Measurements from ENCODE around the gene TNRC6C. TPM values are rescaled to one million over a fixed set of nuclear protein-coding genes. Genes with fewer than 3 reads are reported as not detected.
"Not testable (repeated sequence)": the region's sequence is repeated elsewhere in the genome, so short reads cannot be mapped to it uniquely, and the experiment has no call there.

Gene TNRC6C
- total RNA-seq, 1 donor, result 6.2 TPM

GRCh38 chr17:77933777-77934398 lies 24.6 kb upstream of the TNRC6C start:
- Histone ChIP-seq H3K4me3 (ENCODE audit: insufficient read depth, low read length) (no peak overlapping the region), H3K9me3 (ENCODE audit: low read depth, low read length) (no peaks in the 10 kb centered on the region), H2AFZ (ENCODE audit: low read length) (no peak overlapping the region), H3K36me3 (ENCODE audit: insufficient read depth, low read length) (no peaks in the 10 kb centered on the region), H3K27me3 (ENCODE audit: insufficient read depth, low read length) (peaks cover 30% of the 10 kb centered on the region), H3K79me2 (ENCODE audit: insufficient read depth, low read length) (no peaks in the 10 kb centered on the region), H3K4me1 (ENCODE audit: insufficient read depth, low read length) (no peaks in the 10 kb centered on the region), H3K4me2 (ENCODE audit: insufficient read depth, low read length) (no peak overlapping the region), H3K27ac (ENCODE audit: low read depth, low read length) (no peak overlapping the region), H4K20me1 (ENCODE audit: insufficient read depth, low read length) (no peaks in the 10 kb centered on the region)
- TF ChIP-seq CTCF (IDR thresholded peaks at IDR 0.05; ENCODE audit: extremely low read depth, low read depth, low read length), result no peak
- DNase-seq (ENCODE audit: insufficient read length, low spot score, missing footprints), result no peak

DNA sequence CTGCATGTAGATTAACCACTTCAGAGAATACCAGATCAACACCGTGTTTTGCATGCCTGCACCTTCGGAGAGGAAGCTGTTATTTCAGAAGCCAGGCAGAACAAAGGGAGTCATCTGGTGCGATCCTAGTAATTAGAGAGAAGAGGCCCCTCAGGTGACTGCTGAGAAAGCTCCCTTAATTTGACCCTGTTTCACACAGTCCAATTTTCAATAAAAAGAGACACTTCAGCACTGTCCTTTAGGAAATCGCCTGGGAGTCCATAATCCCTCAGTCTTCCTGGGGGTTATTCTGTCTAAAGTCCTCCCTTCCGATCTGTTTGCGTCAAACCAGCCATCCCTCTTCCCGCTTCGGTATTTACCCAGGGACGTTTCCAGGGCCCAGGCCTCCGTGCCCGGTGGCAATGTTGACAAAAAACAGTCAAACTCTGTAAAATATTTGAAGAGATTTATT lies 23.4 kb upstream of the TNRC6C start:
- no peak overlapping the region for H3K27ac ChIP-seq (ENCODE audit: low read depth, low read length)
- no peaks in the 10 kb centered on the region for H3K4me1 ChIP-seq (ENCODE audit: insufficient read depth, low read length)
- TF ChIP-seq CTCF (IDR thresholded peaks at IDR 0.05; ENCODE audit: extremely low read depth, low read depth, low read length), result no peak
- no peak overlapping the region for H2AFZ ChIP-seq (ENCODE audit: low read length)
- no peak overlapping the region for H3K4me2 ChIP-seq (ENCODE audit: insufficient read depth, low read length)
- H3K4me3 ChIP-seq (ENCODE audit: insufficient read depth, low read length), result no peak overlapping the region
- no peaks in the 10 kb centered on the region for H4K20me1 ChIP-seq (ENCODE audit: insufficient read depth, low read length)
- H3K9me3 ChIP-seq (ENCODE audit: low read depth, low read length), result no peaks in the 10 kb centered on the region
- no peaks in the 10 kb centered on the region for H3K36me3 ChIP-seq (ENCODE audit: insufficient read depth, low read length)
- peaks cover 28% of the 10 kb centered on the region for H3K27me3 ChIP-seq (ENCODE audit: insufficient read depth, low read length)
- no peaks in the 10 kb centered on the region for H3K79me2 ChIP-seq (ENCODE audit: insufficient read depth, low read length)
- no peak for DNase-seq (ENCODE audit: insufficient read length, low spot score, missing footprints)

- not testable (repeated sequence) for DNase-seq (ENCODE audit: insufficient read length, low spot score, missing footprints); H3K79me2 ChIP-seq (ENCODE audit: insufficient read depth, low read length); H3K36me3 ChIP-seq (ENCODE audit: insufficient read depth, low read length); H4K20me1 ChIP-seq (ENCODE audit: insufficient read depth, low read length); H3K4me2 ChIP-seq (ENCODE audit: insufficient read depth, low read length); H2AFZ ChIP-seq (ENCODE audit: low read length); H3K4me1 ChIP-seq (ENCODE audit: insufficient read depth, low read length); H3K27ac ChIP-seq (ENCODE audit: low read depth, low read length); H3K4me3 ChIP-seq (ENCODE audit: insufficient read depth, low read length); H3K9me3 ChIP-seq (ENCODE audit: low read depth, low read length)
- H3K27me3 ChIP-seq (ENCODE audit: insufficient read depth, low read length), result peaks cover 31% of the 10 kb centered on the region
Measured at GRCh38 chr17:77935744-77936143, 22.8 kb upstream of the TNRC6C start.

DNA sequence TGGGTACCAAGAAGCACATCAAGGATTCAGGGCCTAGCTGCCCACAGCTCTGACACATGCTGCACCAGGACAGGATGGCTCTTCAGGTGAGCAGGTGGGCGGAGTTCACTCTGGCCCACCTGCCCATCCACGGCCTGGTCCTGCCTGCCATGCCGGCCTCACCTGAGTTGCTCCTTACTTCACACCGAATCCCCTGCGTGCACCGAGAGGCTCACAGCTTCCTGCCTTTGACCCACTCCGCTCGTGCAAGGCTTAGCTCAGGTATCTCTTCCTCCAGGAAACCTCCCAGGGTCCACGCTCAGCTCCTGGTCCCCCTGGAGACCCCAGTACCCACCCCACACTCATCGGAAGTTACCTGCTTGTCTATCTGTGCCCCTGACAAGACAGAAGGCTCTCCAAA lies 21.6 kb upstream of the TNRC6C start:
- DNase-seq (ENCODE audit: insufficient read length, low spot score, missing footprints), result no peak
- Histone ChIP-seq H4K20me1 (ENCODE audit: insufficient read depth, low read length) (no peaks in the 10 kb centered on the region), H2AFZ (ENCODE audit: low read length) (no peak overlapping the region), H3K4me1 (ENCODE audit: insufficient read depth, low read length) (no peaks in the 10 kb centered on the region), H3K4me2 (ENCODE audit: insufficient read depth, low read length) (no peak overlapping the region), H3K79me2 (ENCODE audit: insufficient read depth, low read length) (no peaks in the 10 kb centered on the region), H3K4me3 (ENCODE audit: insufficient read depth, low read length) (no peak overlapping the region), H3K36me3 (ENCODE audit: insufficient read depth, low read length) (no peaks in the 10 kb centered on the region), H3K27me3 (ENCODE audit: insufficient read depth, low read length) (peaks cover 29% of the 10 kb centered on the region), H3K9me3 (ENCODE audit: low read depth, low read length) (no peaks in the 10 kb centered on the region), H3K27ac (ENCODE audit: low read depth, low read length) (no peak overlapping the region)
- TF ChIP-seq CTCF (IDR thresholded peaks at IDR 0.05; ENCODE audit: extremely low read depth, low read depth, low read length), result no peak

All from osteoblast (primary cell).